ENCODE measurements around the gene STK32A.

The STK32A gene

DNA sequence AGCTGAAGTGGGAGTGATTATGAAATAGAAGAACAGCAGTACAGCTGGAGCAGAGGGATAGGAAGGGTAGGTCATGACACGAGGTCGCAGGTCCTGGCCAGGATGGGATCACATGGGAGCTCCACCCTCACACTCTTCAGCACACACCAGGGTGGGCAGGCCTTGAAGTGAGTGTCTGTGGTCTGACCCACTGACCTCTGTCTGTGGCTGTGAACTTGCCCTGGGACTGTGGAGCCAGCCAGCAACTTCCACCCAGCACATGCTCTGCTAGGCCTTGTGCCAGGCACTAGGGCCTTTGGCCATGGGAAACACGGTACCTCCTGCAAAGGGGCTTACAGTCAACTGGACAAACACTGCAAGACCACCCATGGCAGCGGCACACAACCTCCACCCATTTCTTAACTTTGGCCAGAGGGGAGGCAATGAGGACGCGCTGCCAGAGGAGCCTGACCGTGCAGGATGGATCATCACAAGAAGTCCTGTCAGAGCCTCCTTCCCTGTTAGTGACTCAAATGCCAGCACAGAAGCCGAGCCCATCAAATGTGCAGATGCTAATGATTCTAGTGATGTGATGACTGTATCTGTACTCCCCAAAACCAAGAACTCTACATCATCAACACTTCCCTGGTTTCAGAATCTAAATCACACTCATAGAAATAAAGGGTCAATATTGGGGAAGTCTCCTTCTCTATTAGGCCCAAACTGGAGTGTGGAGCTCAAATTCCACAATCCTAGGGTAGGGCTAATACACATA is 161.4 kb downstream of the STK32A start:
- no peak for FAIRE-seq

DNA sequence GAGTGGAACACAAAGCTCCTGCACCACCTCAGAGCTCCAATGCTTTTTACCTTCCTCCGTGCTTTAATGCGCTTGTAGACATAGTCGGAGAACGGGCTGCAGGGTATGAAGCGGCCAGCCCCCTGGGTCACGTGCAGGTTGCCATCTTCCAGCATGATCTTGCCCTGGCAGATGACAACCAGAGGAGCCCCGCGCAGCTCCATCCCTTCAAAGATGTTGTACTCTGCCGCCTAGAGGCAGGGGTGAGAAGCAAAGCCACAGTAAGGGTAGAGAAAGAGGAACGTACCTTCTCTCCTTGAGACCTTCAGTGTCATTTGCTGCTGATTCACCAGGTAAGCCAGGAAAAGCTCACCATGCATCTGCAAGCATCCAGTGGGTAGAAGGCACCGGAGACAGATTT is 162.8 kb downstream of the STK32A start:
- FAIRE-seq: no peak

DNA sequence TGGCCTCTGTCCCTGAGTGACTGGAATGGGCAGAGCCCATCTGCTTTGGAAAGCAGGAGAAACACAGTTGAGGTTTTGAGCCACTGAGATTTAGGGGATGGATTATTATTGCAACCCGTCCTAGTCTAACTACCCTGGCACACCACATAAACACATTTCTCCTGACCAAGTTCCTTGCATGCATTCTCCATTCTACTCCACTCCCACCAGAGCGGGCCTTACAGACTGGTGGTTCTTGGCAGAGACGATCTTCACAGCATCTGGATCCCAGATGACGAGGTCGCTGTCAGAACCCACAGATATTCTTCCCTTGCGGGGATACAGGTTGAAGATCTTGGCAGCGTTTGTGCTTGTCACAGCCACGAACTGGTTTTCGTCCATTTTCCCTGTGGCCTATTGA is 164.0 kb downstream of the STK32A start:
- no peak for FAIRE-seq

DNA sequence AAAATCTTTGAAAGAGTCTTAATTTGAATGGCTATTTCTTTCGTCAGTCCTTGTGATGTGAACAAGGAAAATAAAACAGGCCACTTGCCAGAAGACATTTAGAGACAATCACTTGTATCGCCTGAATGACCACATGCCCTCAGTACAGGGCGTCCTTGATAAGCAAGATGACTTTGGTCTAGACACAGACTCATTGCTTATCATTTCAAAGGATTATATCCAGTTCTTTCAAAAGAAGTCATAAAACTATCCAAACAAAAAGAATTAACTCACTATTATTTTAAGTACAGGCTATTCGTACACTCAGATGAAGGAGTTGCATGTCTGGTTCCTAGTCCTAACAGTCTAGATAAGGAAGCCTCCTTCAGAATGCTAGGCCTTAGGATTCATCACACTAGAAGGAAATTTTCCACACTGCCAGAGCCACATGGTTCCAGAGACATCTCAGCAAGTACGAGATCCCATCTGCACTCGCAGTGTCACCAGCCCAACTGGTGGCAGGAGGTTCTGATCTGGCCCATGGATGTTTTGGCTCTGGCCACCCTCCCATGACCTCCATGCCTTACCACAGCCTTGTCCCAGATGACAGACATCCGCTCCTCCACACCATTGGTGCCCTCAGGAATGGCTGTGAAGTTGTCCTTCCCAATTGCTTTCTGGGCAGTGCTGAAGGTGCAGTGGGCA is 165.4 kb downstream of the STK32A start:
- FAIRE-seq: no peak

DNA sequence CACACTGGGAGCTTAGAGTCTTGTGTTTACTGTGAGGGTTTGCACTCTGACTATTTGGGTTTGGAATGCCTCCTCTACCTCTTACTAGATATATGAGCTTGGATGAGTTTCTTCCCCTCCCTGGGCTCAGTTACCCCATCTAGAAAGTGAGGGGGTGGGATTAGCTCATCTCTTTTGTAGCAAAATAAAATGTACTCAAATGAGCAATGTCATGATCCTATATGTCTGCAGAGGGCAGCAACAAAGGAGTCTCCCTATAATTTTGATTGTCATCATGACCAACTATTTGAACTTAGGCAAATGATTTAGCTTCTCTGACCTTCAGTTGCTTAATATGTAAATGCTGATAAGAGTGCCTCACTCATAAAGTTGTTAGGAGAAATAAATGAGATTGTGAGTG is 166.1 kb downstream of the STK32A start:
- FAIRE-seq: no peak

DNA sequence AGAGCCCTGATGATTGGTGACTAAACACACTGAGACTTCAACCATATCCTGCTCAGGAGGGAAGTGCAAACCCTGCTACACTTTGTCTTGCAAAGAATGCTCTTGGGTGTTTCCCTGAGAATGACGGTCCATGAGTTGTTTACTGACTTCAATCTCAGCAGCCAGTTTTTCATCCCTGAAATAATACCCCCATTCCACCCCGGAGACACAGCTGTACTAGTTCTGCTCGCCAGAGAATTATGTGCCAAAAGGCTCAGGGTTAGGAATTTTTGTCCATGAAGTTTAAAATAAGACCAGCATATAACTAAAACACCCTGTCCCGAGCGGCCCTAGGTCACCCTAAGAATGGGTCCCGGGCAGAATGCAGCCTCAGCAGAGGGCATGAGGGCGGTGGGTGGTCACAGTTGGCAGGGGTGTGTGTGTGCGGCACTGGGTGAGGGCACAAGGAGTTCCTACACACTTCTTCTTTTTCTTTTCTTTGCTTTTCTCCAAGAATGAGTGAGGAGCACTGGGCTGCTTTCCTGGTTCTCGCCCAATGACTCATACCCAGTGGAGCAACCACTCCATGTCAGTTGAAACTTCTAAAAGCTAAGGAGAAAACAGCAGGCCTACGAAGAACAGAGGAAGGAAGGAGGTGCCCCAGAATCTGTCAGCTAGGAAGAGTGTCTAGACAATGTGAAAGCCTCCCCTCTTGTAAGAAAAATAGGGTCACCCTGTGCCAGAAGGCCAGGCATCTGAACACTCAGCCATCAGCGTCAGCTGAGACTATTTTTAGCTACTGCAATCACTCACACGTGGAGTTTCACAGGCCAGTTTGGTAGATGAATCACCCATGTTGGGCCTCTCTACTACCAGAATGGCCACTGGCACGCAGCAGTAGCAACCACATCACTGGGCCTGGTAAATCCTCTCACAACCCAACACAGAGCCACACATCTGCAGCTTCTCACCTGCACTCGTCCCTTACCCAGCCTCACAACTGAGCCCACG is 169.1 kb downstream of the STK32A start:
- no peak for FAIRE-seq

DNA sequence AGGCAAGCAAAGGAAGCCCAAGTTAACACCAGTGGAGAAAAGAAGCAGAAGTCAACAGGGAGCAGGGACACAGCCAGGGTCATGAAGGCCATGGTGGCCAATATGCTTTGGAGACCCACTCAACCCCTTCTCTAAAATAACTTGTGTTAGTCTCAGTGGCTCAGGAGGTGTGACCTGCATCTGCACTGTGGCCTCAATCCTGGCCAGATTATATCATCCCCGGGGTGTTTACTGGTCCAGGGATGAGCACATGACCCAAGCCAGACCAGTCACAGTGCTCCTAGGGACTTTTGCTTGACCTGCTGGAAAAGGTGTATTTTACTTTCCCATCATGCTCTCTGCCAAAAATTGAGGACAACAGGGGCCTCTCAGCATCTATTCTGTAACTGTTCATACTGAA is 169.9 kb downstream of the STK32A start:
- FAIRE-seq: no peak

DNA sequence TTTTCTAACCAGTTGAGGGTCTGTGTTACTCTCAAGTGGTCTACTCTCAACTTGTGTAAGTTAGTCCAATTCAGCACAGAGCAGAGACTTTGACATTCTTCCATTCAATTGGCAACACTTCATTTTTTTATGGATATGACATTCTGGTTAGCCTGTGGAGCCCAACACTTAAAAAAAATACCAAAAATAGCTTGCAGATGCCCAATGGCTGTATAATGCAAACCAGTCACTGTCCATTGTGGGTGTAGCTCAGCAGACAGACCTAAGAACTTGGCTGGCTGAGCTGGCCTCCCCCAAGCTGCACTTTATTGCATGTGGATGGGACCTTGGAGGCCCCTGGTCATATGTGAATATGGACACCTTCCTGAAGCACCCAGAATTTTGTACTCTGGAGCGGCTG is 171.8 kb downstream of the STK32A start:
- FAIRE-seq: no peak

DNA sequence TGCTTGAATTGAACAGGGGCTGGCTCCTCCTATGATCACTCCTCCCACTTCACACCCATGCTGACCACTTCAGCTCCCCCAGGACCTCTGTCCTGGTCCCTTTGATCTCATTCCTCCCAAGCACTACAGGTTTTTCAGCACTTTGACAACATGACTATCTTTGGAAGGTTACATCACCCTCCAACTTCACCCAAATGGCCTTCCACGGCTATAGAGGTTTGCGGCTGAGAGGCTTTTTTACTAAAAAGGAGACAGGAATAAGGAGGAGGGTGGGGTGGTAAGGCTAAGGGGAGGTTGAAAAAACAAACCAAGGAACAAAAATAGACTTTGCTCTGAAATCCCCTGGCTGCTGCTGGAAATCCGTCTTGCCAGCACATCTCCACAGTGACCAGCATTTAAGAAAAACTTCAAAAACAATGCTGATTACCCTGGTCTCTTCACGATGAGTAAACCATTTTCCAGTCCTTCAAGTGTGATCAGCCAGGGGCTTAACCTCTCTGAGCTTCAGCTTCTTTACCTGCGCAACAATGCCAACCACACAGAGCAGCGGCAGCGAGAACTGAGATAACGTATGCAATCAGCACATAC is 172.4 kb downstream of the STK32A start:
- no peak for FAIRE-seq

DNA sequence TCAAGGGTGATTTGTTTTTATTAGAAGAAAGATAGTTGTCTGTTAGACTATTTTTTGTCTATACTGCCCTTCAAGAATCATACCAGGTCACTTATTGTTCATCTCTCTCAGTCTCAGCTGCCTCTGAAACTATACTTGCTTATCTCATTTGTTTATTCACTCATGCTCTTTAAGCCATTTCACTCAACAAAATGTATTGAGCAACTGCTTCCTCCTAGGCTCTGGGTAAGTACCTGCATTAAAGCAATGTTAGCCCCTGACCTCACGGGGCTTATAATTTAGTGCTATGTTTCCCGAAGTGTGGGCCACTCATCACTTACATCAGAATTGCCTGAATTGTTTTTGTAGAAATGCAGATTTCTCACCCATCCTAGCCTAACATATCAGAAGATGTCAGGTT is 174.2 kb downstream of the STK32A start:
- no peak for FAIRE-seq

DNA sequence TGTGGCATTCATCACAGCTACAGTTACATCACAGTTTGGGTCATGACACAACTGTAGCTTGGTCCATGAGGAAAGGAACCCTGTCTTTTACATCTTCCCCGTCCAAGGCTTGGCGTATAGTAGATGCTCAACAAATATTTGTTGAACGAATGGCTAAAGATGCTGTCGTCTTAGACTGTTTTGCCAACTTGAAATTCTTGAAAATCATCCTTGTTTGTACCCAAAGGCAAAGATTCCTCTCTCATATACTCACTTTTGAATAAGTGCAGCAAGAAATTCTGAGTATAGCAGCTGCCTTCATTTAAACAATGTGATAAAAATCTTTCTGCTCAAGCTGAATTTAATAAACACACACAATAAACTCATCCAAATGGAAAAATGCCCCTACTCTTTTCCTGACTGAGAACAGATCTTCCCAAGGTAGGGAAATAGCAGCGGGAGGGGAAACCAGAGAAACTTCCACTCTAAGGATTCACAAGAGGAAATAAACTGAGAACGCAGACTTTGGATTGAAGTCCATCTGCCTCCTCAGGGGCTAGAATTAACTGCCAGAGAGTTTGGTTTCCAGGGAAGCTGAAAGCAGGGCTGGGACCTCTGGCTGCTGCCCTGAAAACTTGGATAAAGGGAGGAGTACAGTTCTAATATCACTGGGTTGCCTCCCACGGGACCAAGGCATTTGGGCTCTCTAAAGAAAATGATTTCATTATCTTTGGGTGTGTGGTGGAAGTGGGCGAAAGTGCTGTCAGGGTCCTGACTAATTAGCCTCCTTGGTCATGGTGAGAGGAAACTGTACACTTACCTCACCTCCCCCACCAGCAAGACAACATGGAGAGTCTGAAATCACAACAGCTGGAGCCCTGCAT is 175.9 kb downstream of the STK32A start:
- FAIRE-seq: no peak

DNA sequence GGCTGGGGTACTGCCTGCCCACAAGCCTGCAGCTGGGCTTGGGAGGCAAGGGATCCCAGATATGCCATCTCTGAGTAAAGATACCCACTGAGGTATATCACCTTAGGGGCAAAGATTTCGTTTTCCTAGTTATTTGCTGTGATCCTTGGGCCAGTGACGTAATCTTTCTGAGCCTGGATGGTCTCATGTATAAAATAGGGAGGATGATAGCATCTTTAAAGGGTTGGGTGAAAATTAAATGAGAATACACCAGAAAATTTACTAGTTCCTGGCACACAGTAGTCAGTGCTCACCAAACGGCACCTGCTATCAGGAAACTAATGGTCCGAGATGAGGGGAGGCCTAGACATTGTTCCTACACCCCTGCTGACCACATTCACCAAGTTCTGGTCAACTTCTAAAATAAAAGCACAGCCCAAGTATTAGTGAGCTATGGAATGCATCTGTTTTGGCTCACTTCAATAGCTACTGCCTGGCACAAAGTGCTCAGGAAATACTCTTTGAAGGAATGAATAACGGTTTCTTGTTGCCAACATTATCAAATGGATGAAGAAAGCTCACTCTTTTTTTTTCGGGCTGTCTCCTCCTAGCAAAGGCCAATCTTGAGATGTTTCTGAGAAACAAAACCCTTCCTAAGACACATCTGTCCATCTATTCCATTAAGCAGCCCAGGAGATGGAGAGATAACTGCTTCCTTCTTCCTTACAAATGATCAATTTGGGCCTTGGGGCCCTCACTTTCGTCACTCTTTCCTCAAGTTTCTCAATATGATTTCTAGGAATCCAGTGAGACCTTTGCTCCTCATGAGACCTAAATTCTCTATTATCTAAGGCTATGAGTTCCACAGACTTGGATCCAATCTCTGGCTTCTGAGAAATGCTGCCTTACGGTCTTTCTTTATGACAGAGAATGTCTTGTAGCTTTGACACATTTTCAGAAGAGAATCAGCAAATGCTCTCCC is 176.8 kb downstream of the STK32A start:
- no peak for FAIRE-seq

DNA sequence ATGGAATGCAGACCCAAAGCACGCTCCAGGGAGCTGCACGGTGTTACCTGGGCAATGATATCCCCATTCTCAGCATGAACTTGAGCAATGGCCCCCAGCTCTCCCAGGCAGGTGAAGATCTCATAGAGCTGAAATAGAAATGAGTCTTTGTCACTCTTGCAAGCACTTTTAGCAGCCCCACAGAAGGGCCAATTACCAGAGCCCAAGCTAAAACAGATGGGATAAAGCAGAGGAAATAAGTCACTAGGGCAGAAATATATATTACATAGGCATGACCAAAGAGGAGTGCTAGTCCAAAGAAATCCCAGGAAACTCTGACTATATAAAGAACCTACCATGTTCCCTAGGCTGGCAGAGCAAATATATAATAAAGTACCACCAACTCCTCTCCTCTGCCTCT is 177.7 kb downstream of the STK32A start:
- FAIRE-seq: no peak

DNA sequence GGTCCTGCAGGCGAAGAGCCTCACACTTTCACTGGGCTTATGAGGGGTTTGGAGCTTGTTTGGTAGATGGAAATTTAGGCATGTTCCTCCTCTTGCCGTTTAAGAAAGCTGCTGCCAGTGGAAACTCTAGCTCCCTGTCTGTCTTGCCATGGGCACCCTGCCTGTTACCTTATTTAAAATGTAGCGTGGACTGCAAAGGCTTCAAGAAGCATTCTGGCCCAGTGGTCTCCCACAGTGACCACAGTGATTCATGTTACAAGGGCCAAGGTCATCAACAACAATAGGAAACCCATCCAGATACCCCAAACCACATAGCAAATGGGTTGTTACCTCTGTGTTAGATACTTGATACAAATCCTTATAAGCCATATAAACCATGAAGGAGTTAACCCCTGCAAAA is 178.4 kb downstream of the STK32A start:
- FAIRE-seq: no peak

DNA sequence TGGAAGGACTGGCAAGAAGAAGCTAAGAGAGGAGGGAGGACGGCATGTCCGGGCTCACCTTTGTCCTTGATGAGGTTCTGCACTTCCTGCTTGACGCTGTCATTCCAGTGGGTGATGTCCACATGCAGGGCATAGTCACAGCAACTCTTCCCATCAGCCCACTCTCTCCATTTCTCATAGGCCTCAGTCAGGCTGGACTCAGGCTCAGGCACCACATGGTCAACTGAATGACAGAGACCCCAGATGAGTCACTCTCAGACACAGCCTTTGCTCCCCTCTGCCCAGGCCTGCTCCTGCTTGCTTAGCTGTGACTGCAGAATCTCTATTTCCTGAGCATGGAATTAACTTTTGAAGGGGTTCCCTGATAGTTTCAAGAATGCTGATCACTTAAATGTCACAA is 180.8 kb downstream of the STK32A start:
- no peak for FAIRE-seq

DNA sequence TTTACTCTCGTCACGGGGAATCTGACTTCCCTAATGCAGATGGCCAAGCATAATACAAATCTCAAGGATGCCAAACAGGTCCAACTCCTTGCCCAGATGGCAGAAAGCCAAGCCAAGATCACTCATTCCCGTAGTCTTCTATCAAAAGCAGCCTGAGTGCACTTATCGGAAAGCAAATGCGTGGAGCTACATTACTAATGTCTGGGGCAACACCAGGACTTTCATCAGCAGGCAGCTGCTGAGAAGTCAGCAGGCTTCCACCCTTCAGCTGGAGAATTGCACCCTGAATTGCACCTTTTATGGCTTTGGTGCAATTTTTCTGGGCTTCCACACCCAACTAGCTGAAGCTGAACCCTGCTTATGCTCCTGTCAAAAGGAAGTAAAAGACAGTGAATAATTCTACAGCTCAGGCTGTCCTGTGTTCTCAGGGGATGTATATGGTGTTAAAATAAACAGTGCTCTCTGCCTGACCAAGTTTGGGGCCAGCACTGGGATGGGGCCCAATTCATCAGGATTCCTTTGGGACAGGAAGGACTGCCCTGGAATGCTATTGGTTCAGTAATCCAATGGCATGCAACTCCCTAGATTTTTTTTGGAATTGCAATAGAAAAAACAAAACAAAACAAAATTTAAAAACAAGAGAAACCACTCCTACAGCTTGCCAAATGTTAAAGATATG is 182.4 kb downstream of the STK32A start:
- no peak for FAIRE-seq

DNA sequence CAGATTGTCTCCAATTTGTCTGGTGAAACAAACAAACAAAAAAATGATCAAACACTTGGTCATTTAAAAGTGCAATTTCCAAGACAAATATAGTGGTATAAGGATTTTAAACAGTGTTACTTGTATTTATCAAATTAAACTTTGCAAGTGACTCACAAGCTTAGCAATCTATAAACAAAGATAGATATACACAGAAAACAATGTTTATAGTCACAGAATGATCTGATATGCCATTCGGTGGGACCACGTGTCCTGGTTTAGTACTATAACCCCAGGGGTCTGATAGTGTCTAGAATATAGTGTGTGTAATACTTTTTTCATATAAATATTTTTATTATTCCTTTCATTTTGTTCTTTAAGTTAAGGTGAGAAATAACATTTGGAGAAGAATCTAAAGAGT is 183.8 kb downstream of the STK32A start:
- FAIRE-seq: no peak

DNA sequence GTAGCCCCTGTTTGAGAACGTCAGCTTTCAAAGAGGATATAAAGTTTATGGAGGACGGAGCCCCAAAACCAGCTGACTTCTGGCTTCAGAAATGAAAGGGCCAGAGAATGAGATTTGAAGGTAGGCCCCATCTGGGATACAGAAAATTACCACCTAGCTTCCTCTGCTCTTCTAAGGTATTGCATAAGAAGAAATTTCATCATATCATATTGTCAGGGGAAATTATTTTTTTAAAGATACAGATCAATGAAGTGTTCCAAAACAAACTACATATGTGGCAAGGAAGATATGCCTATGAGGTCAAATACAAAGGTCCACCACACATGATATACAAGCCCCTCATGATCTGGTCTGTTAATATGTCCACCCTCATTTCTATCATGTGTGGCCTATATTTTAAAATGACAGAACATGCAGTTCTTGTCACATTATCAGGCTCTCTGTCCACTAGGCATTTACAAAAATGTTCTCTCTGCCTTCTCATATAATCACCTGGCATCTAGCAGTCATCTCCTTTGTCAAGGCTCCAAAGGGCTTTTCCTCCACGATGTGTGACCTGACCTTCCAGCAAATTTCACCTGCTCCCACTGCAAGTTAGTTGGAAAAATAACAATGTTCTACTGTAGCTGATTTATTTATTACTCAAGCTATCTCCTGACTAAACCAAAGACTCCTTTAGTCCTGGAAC is 192.0 kb downstream of the STK32A start:
- FAIRE-seq: no peak

DNA sequence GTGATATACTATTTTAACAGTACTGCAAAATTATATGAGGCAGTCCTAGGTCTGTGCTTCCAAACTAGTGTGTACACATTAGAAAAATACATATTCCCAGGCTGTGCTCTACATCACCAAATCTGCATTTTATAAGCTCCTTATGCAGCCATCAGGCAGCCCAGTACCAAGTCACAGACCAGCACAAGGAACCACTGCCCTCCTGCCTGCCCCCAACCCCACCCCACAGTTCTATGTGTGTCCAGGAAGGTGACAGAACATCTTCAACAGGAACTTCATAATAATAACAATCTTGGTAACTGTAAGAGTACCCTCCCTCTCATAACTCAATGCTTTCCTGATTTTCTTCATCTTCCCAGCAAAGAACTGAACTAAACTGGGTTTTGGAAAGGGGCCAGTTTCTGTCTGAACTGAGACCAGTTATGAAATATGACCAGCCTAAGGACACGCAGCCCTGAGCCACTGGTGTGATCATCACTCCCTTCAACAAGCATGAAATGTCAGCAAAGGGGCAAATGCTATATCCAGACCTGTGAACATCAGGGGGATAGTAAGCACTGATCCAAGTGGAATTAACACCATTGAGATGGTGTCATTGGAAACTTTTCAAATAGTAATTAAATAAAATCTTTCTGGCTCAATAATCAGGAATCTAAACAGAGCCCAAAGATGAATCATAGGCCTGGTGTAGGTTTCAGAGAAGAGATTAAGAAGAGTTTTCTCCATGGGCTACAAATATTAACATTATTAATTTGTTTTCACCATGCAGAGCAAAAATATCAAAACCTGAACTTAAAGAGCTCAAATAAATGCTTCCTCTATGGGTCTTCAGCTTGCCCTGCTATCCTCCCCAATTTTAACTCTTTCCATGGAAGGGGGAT is 192.9 kb downstream of the STK32A start:
- FAIRE-seq: no peak
